ENCODE data around the gene OR5K1. TPM values are rescaled to one million over a fixed set of nuclear protein-coding genes. Genes with fewer than 3 reads are reported as not detected.
A peak's percentile ranks its signal among the peaks of the same experiment; 100 is the strongest.

OR5K1 gene
- total RNA-seq, 4 donors from 2014 or later = not detected

DNA sequence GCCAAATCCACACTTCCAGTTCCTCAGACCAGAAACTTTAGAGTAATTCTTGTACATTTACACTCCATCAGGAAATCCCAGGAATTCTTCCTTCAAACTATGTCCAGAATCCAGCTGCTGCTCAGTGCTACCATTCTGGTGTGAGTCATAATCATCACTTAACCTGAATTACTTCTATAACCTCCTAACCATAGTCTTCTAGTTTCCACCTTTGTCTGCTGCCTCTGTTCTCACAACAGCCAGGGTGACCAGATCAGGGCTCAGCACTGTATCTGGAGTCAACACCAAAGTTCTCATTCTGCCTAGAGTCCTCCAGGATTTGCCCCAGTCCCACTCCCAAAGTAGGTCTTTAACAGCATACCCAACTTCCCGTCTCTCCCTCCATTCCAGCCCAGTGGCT is 56.4 kb downstream of the OR5K1 start:
- Histone ChIP-seq H3K9me3 (no peaks in the 10 kb centered on the region), H3K4me3 (no peak overlapping the region), H3K4me1 (peaks cover 26% of the 10 kb centered on the region), H3K36me3 (peaks cover 20% of the 10 kb centered on the region), H3K27me3 (no peaks in the 10 kb centered on the region), H3K27ac (no peak overlapping the region)
- TF ChIP-seq POLR2A (IDR thresholded peaks at IDR 0.05) = no peak
- TF ChIP-seq, protein P1, sequence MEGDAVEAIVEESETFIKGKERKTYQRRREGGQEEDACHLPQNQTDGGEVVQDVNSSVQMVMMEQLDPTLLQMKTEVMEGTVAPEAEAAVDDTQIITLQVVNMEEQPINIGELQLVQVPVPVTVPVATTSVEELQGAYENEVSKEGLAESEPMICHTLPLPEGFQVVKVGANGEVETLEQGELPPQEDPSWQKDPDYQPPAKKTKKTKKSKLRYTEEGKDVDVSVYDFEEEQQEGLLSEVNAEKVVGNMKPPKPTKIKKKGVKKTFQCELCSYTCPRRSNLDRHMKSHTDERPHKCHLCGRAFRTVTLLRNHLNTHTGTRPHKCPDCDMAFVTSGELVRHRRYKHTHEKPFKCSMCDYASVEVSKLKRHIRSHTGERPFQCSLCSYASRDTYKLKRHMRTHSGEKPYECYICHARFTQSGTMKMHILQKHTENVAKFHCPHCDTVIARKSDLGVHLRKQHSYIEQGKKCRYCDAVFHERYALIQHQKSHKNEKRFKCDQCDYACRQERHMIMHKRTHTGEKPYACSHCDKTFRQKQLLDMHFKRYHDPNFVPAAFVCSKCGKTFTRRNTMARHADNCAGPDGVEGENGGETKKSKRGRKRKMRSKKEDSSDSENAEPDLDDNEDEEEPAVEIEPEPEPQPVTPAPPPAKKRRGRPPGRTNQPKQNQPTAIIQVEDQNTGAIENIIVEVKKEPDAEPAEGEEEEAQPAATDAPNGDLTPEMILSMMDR (IDR thresholded peaks at IDR 0.05) = no peak
- TF ChIP-seq POLR2AphosphoS5 (IDR thresholded peaks at IDR 0.05) = no peak
- TF ChIP-seq EP300 (IDR thresholded peaks at IDR 0.05) = no peak
- 100% methylated on average over 1 of the region's 1 CpG for WGBS
- no peak for DNase-seq (ENCODE audit: low spot score in 2 of 2)

DNA sequence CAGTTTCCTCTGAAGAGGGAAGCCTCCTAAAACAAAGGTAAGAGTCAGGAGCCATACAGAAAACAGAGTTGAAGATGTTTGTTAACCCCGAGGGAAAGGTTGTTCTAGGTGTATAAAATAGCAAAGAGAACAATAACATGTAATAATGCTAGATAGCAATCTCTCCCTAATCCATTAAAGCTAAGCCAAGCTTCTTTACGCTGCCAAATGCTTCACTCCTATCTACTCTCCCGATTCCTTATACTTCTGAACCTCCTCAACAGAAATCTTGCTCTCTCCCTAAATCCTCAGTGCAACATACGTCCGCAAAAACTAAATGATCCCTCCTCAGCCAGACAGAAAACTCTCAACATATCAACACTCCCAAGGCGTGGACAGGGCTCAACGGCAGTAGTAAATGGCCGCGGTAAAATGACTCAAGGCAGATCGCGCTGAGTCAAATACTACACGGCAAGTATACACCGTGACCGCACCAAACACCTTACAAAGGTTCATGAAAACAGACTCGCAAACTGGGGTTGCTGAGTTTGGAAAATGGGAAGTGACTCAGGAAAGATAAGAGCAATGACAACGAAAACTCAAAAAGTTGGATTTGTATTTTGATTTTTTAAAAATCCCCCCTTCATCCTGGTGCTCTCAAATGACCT is 59.0 kb downstream of the OR5K1 start:
- H3K4me3 ChIP-seq = peak overlapping the region; percentile 83
- TF ChIP-seq, protein P1 (IDR thresholded peaks at IDR 0.05) = no peak
- TF ChIP-seq POLR2AphosphoS5 (IDR thresholded peaks at IDR 0.05) (no peak), EP300 (IDR thresholded peaks at IDR 0.05) (no peak), POLR2A (IDR thresholded peaks at IDR 0.05) (no peak)
- H3K36me3 ChIP-seq = peaks cover 10% of the 10 kb centered on the region
- peak overlapping the region; percentile 97 for H3K27ac ChIP-seq
- WGBS = 1% methylated on average over 16 of the region's 16 CpGs
- DNase-seq (ENCODE audit: low spot score in 2 of 2) = peak in 1 of 2 donors; percentile 71
- H3K27me3 ChIP-seq = no peaks in the 10 kb centered on the region
- H3K4me1 ChIP-seq = peaks cover 26% of the 10 kb centered on the region
- H3K9me3 ChIP-seq = no peaks in the 10 kb centered on the region

Other genes starting within 250 kb of the OR5K1 start
- not detected for gene OR5H6, start 199.0 kb upstream of the OR5K1 start, total RNA-seq
- gene OR5H2, start 180.7 kb upstream of the OR5K1 start, total RNA-seq = not detected
- not detected for gene OR5K4, start 109.3 kb upstream of the OR5K1 start, total RNA-seq
- gene OR5K3, start 72.5 kb upstream of the OR5K1 start, total RNA-seq = not detected
- not detected for gene OR5K2, start 34.5 kb downstream of the OR5K1 start, total RNA-seq
- gene CLDND1, start 59.7 kb downstream of the OR5K1 start, total RNA-seq = 100 to 1,000 TPM; 137 to 319 (median 159) TPM
- not detected for gene GPR15, start 68.8 kb downstream of the OR5K1 start, total RNA-seq
- gene CPOX, start 130.4 kb downstream of the OR5K1 start, total RNA-seq = 10 to 100 TPM; 13.2 to 41.3 (median 21.7) TPM